GM21576 (cell line): ENCODE measurements around the gene HACD1.
A peak's percentile ranks its signal among the peaks of the same experiment; 100 is the strongest.

Source experiments
- ATAC-seq: cut with Tn5 transposase; IDR thresholded peaks from one replicate; pipeline ENCODE4 v1.9.1; 2021; ENCODE audit warnings: mild to moderate bottlenecking, moderate library complexity; ENCODE audit not compliant: unreplicated experiment

The HACD1 gene

DNA sequence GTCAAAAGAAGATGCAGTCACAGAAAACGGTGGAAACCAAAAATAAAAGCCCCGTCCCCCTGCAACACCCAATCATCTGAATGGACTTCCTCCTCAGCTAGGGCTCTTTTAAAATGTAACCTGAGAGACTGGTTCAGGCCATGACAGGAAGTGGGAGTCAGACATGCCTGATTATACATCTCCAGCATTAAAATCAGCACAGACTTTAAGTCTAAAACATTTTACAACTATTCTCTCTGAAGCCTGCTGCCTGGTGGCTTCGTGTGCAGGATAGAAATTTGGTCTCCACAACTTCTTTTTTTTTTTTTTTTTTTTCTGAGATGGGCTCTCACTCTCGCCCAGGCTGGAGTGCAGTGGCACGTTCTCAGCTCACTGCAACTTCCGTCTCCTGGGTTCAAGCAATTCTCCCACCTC lies 30.3 kb downstream of the HACD1 start:
- ATAC-seq: peak; percentile 56

DNA sequence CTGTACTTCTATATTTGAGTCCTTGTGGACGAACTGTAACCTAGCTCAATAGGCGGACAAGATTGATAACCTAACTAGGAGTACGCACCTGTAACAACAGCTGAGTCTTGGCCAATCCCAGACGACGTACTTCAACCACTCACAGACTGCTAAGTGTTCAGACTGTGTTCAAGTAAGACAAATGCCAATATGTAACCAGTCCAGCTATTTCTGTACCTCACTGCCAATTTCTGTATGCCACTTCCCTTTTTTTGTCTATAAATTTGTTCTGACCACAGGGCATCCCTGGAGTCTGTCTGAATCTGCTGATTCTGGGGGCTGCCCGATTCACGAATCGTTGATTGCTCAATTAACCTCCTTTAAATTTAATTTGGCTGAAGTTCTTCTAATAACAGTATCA lies 32.2 kb downstream of the HACD1 start:
- peak; percentile 60 for ATAC-seq

DNA sequence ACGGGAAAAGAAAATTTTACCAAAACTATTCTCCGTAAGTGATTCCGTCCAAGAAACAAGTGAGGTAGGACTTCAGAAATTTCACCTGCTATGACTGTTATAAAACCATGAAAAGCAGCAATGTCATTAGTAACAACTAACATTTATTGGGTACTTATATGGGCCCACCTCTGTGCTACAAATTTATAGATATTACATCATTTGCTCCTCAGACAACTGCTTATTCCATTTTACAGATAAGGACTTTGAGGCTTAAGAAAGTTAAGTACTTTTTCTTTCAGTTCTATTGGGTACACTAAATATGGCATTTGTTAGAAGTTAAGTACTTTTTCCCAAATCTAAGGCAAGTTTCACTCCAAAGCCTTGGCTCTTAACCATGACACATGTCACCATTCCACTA lies 36.3 kb downstream of the HACD1 start:
- no peak for ATAC-seq

DNA sequence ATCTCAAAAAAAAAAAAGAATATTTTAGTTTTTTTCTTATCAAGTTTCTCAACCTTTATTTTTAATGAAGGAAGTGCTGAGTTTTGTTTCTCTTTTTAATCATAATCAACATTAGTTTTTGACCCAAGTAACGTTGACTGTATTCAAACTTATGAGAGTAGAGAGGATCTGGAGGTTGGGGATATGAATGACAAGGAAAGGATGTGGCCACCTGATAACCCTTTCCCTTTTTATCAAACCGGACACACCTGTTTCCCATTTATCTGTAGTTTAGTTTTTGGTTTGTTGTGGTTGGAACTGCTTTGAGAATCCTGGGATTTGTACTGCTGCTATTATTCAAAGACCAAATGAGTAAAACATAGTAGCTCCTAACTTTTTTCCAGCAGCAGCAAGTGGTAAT lies 38.6 kb downstream of the HACD1 start:
- ATAC-seq: no peak

DNA sequence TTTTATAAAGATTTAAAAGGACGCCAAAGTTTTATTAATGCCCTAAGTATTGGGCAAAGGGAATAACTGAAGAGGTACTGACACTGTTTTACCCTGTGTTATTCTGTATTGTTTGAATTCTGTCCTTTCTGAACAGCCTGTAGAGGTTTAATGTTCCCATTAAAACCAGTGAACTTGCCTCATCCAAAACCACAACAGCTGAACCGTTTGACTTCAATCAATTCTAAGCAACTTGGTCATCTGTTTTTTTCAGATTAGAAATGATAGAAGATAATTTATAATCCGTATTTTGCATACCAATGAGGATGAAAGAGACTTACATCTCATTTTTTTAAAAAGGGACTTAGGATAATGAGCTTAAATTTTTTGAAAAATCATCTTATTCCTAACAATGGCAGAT lies 40.4 kb downstream of the HACD1 start:
- no peak for ATAC-seq

DNA sequence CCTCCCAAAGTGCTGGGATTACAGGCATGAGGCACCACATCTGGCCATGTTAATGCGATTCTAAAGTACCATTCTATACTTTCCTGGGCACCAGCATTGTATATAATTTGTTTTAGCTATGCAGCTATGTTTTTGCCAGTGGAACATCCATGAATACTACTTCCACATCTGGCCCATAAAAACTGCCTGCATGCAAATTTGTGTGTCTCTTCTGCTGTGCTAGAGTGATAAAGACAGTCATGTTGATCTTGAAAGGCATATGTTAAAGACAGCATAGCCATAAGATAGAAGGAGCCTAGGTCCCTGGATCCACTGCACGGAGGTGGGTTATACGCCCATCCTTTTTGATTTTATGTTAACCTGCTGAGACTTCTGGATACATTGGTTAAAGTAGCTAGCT lies 52.3 kb downstream of the HACD1 start:
- no peak for ATAC-seq

DNA sequence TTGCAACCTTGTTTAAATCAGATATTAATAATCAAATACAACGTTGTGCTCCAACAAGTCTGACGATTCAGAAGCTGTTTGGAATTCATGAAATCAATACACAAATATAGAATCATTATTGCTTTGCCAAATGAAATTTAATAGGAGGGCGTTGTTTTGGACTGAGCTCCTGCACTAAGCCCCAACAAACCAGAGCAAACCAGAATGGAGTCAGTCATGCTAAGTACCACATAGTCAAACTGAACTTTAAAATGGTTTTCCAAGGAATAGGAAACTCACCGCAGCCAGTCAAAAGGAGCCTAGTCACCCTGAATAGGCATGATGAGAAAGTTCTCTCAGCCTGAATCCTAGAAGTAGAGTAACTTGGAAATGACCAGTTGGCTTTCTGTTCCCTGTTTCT lies 53.7 kb downstream of the HACD1 start:
- no peak for ATAC-seq

DNA sequence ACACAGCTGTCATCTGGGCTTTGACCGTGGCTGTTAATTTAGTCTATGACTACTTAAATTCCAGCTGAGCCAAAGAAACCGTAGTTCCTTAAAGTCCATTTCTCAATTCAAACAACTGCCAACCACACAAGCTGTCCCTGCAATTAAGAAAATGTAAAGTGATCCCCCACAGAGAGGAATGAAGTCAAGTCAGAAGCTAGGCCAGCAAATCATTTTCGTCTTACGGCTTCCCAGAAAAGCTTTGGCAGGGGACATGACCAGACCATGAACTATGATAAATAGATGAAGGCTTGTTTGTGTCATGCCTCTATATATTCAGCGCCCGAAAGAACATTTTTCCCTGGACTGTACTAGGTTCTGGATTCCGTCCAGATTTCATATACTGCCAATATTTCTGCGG lies 54.6 kb downstream of the HACD1 start:
- no peak for ATAC-seq

DNA sequence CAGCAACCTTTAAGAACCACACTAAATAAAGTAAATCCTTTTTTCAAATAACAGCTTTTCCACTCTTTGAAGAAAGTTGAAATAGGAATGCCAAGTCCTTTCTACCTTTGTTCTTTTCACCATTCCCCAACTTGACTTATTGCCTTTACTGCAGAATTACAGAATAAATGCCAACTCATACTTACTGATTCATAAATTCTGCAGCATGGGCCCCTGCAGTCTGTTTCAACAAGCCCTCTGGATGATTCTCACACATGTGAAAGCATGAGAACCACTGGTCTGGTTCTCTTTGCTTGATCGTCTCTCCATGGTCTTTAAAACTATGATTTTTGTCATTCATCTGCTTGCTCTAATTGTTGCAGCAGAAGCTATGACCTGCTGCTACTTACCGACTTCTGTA lies 56.1 kb downstream of the HACD1 start:
- ATAC-seq: no peak

DNA sequence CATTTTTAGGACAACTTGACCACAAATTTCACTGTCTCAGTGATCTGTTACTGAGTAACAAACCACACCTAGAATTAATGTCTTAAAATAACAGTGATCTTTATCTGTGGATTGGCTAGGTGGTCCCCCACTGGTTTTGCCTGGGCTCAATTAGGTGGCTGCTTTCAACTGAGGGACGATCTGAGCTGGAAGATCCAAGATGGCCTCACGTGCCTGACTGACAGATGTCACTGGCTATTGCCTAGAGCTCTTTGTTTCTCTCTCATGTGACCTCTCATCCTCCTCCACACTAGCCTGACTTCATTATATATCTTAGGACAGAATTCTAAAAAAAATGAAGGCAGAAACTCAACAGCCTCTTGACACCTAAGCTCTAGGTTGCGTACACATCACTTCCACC lies 59.7 kb downstream of the HACD1 start:
- no peak for ATAC-seq

DNA sequence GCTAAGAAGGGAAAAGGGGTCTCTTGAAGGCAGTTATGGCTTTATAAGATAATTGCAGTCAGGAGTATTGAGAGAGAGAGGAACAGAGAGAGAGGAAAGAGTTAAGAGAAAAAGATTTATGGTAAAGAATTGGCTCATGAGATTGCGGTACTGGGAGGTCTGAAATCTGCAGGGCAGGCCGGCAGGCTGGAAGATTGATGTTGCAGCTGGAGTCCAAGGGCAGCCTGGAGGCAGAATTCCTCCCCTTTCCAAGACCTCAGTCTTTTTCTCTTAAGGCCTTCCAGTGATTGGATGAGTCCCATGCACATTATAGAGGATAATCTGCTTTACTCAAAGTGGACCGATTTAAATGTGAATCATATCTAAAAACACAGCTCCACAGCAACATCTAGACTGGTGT lies 68.4 kb downstream of the HACD1 start:
- no peak for ATAC-seq

DNA sequence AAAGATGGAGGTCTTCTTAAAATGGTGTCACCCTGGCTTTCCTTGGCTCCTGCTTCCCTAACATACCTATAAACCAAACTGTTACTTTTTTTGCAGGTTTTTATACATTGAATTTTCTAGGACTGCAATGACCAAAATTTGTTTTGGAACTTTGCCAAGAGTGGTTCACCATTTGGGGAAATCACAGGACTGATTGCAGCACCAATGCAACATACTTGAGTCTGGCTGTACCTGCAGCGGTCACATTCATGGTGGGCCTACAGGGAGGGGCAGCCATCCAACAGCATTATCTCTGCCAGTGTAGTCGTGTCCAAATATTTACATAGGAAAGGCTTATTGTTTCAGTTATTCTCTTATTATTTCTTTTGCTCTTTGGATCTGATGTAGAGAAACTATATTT lies 69.0 kb downstream of the HACD1 start:
- no peak for ATAC-seq

DNA sequence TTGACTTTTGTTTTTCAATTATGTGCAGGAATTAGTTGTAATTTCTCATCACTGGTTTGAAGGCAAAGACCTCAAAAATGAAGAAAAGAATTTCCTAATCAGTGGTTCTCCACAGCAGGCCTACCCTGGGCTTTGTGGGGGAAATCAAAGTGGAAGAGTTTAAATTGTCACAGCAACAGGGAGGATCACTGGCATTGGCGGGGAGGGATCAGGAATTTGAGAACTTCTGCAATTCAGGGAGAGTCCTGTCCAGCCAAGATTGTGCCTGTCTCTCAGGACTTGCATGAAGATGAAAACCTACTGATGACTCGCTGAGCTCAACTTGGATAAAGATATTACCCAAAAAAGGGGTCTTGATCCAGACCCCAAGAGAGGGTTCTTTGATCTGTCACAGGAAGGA lies 70.1 kb downstream of the HACD1 start:
- no peak for ATAC-seq

DNA sequence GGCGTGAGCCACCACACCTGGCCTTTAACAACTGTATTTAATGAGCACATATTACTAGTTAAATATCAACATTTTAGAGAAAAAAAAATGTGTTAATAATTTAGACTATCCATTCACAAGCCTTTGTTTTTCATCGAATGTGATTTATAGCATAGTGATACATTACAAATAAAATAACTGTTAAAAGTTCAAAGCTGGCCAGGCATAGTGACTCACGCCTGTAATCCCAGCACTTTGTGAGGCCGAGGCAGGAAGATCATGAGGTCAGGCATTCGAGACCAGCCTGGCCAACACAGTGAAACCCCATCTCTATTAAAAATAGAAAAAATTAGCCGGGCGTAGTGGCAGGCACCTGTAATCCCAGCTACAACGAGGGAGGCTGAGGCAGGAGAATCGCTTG lies 72.7 kb downstream of the HACD1 start:
- no peak for ATAC-seq
